GM18858 (cell line): ENCODE measurements around the gene ALDH1B1.

Experiments used
- ATAC-seq: cut with Tn5 transposase; IDR thresholded peaks from one replicate; pipeline ENCODE4 v1.9.1; 2021; ENCODE audit not compliant: unreplicated experiment

Gene ALDH1B1

DNA sequence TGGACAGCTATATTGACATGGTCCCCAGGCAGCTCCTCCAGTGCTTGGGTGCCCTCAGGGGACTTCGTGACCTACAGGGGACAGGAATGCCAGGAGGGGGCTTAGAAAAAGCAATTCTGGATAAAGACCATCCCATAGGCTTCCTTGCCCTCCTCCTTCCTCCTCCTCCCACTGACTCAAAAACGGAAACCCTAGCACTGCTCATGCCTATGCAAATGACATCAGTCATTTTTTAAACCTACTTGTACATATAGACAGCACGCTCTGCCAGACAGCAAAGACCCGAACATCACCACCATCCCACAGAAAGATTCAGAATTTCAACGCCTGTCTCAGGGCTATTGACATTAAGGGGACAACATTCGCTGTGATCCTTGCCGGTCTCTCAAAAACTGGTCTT, 20.8 kb downstream of the ALDH1B1 start:
- ATAC-seq = no peak

DNA sequence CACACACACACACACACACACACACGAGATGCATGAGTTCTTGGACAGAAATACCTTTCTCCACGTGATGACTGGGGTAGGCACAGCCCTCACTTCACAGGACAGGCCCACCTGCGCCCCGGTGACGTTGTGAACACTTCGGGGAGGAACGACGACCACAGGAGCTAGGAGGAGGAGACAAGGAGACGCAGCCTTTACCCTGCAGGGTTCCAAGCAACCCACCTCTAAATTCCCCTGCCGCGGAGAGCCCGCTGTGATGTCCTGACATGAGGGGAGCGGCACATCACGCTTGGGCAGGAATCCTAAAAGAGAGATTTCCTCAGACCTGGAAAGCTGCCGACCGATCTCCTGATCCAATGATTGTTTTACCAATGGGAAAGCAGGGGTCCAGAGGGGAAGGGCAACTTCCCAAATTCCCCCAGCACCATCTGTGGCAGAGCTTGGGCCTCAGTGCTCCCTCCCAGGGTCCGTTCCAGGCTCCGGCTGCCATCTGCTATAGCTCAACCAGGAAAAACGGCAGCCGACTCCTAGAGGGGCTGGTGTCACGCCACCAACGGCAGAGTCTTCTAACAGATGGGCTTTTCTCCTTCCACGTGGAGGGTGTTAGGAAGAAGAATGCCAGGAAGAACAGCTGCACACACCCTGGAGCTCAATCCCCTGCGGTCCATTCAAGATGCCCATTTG, 21.7 kb downstream of the ALDH1B1 start:
- ATAC-seq = no peak

DNA sequence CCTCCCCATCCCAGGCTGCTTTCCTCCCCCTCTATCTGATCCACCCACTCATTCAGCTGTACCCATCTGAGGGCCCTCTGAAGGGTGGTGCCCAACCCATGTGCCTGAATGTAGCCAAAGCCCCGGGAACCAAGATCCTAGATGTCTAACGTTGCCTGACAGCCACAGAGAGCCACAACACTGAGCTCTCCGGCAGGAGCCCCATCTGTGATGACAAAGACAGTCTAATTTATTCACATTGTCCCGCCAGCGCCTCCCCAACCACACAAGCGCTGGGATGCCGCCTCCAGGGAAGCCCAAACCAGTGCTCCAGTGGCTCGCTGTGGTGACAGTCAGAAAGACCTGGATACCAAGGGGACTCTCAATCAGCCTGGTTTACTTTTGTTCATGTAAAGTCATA, 23.4 kb downstream of the ALDH1B1 start:
- ATAC-seq = no peak

DNA sequence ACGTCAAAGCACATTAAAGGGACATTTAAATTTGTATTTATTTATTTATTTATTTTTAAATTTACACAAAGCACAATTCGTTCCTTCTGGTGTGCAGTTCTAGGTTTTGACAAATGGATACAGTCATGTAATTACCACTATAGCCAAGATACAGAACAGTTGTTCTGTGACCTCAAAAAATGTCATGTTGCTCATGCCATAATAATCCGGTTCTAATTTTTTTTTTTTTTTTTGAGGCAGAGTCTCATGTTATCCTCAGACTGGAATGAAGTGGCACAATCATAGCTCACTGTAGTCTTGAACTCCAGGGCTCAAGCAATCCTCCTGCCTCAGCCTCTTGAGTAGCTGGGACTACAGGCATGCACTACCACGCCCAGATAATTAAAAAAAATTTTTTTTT, 24.0 kb downstream of the ALDH1B1 start:
- ATAC-seq = no peak

DNA sequence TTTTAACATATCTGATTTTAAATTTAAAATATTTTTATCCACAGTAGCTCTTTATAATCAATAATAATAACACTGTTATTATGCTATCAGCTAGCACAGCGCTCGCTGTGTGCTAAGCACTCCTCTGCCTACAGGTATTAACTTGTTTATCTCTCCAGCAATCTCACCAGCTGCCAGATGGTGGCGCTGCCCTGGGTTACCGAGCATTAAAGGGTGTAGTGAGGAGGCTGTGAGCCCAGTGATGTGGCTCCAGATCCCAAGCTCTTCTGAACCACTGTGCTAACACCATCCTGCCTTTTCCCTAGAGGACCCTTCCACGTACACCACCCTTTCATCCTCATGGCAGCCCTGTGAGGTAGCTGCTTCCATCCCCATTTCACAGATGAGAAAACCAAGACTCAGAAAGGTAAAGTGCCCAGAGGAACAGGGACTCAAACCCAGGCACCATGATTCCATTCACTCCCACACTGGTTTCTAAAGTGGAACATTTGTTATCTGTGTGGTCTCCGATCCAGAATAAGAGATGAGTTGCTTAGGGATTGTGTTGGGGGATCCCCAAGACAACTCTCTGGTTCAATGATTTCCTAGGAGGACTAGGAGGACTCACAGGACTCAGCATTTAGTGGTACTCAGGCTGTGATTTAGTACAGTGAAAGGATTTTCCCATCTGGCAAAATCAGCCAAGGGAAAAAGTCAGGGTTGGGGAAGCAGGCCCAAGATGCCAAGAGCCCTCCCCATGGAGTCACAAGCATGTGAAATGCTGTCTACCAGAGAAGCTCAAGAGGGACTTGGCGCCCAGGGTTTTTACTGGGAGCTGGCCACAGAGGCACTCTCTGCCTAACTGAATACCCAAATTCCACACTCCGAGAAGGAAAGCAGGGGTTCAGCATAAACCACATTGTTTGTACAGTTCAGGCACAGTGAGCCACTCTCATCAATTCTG, 24.8 kb downstream of the ALDH1B1 start:
- no peak for ATAC-seq

DNA sequence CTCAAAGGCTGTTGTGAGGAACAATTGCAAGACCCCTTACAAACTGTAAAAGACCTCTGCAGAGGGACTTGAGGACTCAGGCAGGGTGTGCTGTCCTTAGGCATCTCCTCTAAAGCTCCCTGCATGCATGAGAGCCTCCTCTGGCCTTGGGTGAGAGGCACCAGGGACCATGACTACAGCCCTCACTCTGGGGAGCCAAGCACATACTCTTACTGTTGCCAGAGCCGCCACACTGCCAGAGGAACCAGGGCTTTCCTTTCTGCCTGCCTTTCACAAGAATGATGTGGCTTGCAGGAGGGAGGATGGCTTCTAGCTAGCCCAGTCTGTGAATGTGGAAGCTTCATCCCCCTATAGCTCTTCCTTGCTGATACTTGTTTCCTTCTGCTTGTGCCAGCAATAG, 25.9 kb downstream of the ALDH1B1 start:
- no peak for ATAC-seq

DNA sequence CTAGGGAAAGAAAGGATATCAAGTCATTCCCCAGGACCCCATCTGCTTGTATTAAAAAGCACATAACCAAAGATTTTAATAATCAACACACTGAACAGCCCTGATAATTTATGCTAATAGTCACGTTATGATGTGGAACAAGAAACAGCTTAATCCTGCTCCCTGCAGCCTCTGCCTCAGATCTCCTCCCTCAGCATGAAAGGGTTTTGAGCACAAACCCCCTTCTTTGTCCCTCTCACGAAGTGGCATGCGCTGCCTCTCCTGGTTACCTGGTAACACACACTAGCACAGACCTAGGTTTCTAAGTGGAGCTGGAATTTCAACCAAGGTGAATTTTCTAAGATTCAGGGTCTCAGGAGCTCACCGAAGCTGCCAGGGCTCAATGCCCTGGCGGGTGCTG, 26.7 kb downstream of the ALDH1B1 start:
- ATAC-seq = no peak

DNA sequence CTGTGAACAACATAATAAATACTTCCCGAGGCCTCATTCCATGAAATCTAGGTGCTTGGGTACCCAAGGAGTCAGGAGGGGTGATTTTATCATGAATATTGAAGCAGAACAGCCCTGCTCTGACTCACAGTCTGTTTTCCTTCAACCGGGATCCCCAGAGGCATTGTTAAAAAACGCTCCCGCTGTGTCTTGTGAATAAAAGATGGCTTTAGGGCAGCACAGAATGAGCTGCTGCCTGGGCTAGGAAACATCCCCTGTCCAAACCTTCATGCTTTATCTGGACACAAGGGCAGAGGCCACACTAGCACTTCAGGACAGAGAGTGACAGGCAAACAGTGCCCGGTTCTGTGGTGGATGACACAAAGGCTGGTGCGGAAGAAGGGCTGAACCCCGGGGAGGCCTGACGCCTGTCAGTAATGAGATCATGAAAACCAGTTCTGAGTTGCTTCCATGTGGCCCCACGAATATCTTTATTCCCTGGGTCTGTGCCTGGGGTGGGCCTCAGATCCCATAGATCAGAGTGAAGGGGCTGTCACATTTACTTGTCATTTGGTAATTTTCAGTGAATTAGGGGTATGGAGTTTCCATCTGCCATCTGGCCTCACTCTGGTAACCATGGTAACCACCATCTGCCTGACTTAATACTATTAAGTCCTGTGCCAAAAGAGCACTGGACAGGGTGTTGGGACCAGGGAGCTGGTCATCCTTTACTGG, 29.2 kb downstream of the ALDH1B1 start:
- ATAC-seq = no peak

DNA sequence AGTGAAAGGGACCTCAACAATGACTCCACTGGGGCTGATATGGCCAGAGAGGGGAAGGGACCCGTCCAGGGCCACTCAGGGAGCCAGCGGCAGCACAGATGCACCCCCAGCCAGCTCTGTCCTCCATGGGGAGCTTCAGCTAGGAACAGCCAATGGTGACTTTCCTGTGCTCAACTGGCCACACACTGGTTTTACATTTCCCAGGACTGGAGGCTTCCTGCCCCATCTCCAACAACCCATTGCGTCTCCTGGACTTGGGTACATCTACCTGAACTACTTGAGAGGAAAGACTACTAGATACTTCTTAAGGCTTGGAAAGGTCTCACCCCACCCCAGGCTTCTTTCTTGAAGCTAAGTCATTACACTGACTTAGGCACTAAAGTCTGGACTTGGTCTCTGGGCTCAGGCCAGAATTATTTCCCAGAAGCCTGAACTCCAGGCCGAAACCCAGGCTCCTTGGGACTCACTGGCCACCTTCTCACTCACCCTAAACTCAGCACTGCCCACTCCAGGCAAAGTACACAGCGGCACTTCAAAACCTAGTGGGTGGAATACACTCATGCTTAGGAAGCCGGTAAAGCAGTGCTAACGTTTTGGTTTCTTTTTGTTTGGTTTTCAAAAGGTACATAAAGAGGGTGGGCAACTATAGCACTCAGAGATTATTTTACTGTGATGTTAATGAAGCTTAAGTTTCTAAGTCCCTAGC, 30.2 kb downstream of the ALDH1B1 start:
- ATAC-seq = no peak

DNA sequence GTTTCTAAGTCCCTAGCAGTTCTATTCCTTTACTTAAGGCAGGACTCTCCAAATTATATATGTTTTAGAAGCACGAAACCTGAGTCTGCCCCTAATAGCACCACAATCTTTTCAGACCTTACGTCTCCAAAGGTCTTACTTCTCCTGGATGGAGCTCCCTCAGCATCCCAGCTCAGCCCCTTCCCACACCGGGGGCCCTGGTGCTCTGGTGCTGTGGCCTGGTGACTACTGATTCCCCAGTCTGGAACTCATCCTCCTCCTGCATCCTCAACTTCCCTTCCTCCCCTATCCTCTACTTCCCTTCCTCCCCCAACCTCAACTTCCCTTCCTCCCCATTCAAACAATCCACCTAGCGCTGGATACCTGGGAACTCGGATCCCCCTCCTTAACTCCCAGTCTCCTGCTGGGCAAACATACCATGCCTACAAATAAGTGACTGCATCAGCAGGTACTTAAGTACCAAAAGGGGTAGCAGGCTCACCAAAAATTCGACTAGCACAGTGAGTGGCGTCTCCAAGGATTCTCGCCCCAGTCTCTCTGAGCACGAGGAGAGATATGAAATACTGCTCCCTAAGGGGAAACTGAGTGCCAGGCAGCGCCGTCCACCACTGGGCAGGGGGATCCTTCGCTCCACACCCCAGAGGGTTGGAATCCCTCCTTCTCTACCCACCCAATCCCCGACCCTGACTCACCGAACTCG, 30.9 kb downstream of the ALDH1B1 start:
- ATAC-seq = no peak

DNA sequence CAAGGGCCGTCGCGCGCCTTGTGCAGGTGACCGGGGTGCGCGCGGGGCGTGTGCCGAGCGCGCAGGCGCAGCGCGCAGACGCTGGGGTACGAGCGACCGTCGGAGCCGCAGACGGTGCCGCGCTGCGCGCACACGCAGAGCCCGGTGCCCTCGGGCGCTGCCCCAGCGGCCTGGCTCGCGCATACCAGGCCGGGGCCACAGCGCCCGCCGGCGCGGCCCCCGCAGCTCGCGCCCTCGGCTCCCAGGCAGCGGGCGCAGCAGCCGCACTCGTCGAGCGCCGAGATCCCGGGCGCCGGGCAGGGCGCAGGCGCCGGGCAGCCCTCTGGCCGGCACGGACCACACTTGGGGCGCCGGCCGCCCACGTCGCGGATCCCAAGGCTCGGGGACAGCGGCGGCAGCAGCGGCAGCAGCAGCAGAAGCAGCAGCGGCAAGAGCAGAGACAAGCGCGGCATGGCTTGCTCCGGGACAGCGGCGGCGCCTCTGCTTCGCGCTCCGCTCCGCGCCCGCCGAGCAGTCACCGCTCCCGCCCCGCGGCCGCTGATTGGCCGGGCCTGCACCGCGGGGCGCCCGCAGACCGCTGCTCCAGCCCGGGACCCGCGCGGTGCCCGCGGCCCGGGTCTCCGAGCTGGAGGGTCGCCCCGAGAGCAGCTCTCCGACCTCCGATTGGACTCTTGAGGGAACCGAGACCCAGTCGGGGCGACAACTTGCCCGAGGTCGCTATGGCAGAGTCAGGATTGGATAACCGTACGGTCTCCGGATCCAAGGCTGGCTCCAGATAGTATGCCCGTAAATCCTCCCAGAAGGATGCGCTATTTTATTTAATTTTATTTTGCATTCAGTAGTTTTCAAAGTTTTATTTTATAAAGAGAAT, 31.7 kb downstream of the ALDH1B1 start, which contains the start of gene IGFBPL1:
TSS of gene IGFBPL1 (minus strand) at position 482 of the 871 bp plus-strand sequence. CDS start at position 452, 30 bp downstream.
- ATAC-seq = no peak

DNA sequence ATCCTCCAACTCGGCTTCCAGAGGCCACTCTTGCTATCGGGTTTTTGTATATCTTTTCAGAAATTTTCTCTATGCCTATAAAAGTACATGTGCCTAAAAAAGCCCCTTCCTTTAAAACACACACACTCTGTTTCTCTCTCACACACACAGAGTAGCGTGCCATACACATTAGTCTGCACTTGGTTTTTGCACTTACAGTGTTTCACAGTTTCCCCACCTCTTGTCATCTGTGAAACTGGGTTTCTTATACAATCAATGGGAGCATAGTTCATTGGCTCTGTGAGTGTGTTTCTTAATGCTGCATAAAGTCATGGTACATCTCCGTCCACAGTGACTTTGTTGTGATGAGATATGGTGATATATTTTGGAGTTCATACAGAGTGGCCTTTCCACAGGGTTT, 32.4 kb downstream of the ALDH1B1 start:
- no peak for ATAC-seq

DNA sequence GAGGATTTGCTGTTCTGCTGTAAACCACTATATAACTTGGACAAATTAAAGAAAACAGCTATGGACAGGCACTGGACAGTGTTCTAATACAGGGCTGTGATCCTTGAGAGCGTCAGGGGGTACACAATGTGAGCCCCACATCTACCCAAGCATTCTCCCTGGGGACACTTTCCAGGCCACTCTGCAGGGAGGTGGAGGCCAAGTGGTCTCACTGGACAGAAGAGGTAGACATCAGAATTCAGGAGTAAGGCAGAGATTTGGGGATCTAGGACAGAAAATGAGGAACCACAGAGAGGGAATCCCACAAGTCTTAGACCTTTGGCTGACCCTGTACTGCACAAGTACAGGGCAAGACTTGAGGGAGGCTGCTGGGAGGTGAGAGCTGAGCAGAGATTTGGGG, 35.6 kb downstream of the ALDH1B1 start:
- ATAC-seq = no peak

DNA sequence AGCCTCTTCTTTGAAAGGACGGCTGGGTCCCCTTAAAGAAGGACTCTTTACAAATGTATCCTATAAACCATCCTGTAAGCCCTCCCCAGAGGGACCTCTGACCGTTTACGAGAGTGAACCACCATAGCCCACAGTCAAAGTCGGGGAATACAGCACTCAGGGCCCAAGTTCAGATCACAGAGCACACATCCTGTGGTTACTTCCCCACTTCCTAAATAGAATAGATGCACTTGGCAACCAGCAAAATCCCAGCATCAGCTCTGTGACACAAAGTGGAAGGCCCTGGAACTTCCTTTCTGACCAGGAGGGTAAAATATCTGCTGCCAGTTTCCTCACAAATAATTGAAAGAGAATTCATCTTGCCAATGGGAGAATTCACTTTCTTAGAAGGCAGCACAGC, 38.6 kb downstream of the ALDH1B1 start:
- no peak for ATAC-seq

DNA sequence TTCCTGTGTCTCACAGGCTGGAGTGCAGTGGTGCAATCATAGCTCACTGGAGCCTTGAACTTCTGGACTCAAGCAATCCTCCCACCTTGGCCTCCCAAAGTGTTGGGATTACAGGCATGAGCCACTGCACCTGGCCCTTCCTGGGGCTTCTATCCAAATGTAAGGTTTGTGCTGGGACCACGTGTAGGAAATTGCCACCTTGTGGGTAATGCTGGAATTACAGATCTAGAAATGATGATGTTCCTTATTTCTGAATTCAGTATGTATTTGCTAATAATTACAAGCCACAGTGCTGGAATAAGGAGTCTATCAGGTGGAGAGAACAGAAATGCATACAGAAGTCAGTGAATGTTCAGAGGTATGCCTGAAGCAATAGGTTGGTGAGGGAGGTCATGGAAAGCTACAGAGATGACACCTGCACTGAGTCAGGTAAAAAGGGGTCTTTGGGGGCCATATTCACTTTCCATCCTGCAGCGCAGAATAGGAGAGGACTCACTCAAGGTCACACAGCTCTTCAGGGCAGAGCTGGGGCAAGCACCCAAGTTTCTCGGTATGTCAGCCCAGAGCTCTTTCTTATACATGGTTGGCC, 40.5 kb downstream of the ALDH1B1 start:
- ATAC-seq = no peak

DNA sequence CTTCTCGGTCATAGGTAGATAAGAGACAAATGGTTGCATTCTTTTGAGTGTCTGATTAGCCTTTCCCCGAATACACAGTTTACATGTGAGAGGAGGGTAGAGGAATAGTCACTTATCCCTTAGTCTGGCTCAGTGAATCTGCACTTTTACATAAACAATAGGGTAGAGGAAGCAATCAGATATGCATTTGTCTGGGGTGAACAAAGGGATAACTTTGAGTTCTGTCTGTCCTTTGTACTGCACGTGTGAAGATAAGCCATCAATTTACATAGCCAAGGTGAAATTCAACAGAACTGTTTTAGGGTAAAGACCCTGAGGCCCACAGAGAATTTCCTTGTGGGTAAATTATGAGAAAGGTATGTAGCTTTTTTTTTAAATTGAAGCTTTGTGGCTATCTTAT, 41.9 kb downstream of the ALDH1B1 start:
- ATAC-seq = no peak

DNA sequence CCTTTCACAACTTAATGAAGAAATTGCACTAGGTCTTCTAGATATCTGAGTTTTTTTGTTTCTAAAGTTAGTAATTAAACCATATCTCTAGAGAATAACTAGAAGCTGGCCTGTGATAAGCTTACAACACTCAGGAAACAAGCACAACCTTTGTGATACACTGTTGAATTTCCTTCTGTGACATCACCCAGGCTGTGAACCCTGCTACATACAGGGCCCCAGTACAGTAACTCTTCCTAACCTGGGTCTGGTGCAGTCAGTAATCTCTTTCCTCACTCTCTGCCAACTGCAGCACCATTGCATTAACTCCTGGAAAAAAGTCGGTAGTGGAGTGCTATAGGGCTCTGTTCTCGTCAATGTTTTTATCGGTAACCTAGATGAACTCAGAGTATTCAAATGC, 42.4 kb downstream of the ALDH1B1 start:
- no peak for ATAC-seq

DNA sequence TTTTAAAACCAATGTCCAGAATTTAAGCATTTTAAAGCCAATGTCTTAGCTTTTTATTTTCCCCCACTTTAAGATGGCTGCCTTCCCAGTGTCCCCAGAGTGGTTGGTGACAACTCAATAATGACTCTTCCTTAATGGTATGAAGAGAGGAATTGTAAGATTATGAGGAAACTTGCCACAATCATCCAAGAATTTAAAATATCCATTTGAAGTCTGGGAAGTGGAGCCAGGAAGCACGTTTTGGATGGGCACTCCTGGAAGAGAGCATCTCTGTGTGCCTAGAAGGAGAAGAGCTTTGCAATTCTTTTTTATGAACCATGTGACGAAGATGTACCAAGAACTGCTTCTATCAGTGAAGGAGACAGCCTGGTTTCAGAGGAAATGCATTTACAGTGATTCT, 43.0 kb downstream of the ALDH1B1 start:
- ATAC-seq = no peak

DNA sequence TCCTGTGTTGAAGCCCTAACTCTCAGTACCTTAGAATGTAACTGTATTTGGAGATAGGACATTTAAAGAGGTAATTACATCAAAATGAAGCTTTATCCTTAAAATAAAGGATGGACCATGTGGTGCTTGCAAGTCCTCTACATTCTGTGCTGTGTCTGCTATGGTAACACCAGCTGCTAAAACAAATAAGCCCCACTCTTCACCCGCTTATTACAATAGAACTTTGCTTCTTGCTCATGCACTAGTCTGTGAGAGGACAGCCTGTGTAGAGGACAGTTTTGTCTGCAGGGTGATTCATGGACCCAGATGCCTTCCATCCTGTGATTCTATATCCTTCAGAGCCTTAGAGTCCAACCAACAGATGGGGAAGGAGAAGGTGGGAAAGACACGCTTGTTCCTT, 44.2 kb downstream of the ALDH1B1 start:
- ATAC-seq = no peak
